GM12801 (cell line): ENCODE measurements around the gene COQ9.

Source experiments
- TF ChIP-seq, protein P1 (sequence below): IDR thresholded peaks from one replicate; pipeline ENCODE4 v1.5.1; 2011; ENCODE audit warnings: control low read depth; ENCODE audit not compliant: insufficient read length; ENCODE audit errors: extremely low read depth

Gene COQ9

DNA sequence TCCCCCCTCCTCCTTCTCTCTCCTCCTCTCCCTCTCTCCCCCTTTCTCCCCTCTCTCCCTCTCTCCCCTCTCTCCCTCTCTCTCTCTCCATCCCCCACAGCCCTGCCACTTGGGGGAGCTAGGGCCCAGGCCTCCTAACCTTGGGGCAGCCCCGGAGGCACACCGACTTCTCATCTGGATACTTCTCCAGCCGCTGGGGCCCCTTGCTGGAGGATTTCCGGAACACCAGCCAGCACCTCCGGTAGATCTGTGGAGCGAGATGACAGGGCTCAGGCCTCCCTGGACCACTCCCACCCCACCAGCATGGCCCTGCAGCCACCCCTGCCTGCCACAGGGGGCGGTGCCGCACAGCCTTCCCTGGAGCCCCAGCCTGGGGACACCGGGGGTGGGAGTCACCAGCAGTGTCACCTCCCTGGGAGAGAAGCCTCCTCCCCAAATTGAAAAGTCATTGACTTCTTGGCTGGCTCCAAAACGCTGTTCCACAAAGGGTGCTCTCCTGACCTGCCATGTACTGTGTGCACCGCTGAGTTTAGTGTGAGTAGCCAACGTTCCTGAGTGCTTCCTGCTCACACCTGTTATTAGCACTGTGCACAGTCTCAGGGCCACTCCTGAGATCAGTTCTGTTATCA lies 28.5 kb downstream of the COQ9 start:
- TF ChIP-seq, protein P1, sequence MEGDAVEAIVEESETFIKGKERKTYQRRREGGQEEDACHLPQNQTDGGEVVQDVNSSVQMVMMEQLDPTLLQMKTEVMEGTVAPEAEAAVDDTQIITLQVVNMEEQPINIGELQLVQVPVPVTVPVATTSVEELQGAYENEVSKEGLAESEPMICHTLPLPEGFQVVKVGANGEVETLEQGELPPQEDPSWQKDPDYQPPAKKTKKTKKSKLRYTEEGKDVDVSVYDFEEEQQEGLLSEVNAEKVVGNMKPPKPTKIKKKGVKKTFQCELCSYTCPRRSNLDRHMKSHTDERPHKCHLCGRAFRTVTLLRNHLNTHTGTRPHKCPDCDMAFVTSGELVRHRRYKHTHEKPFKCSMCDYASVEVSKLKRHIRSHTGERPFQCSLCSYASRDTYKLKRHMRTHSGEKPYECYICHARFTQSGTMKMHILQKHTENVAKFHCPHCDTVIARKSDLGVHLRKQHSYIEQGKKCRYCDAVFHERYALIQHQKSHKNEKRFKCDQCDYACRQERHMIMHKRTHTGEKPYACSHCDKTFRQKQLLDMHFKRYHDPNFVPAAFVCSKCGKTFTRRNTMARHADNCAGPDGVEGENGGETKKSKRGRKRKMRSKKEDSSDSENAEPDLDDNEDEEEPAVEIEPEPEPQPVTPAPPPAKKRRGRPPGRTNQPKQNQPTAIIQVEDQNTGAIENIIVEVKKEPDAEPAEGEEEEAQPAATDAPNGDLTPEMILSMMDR: no peak

DNA sequence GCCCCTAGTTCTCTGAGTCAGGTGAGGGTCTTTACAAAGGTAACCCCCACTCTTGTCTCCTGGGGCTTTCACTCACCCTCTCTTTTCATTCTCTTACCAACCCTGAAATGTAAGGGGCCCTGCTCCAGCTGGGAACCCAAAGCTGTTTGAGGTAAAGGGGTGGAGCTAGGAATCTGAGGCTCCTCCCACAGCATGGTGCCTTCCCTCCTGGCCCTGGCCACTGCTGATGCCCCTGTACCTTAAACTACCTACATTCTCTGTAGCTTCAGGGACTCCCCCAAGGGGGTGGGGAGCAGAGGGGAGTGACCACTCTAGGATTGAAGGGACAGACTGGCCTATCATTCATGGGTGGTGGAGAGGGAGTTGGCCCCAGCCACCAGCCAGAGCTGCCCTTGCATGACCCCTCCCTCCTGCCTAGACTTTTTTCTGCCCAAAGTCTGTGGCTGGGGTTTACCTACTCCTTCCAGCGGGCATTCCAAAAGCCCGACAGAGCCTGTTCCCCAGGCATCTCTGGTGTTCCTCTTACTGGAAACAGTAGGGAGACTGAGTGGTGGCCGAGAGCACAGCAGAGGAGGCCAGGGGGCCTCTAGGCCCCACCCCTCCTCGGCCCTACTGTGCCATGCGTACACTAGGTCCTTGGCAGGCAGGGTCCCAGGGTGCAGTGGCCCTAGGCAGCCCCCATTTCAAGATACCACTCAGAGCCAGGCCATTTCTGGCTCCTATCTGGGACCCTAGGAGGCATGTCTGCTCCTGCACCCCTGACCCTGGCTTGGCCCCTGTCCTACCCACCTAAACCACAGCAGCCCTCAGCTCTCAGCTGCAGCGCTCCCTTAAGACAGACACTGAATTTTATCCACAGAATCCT lies 29.5 kb downstream of the COQ9 start:
- TF ChIP-seq, protein P1: no peak

DNA sequence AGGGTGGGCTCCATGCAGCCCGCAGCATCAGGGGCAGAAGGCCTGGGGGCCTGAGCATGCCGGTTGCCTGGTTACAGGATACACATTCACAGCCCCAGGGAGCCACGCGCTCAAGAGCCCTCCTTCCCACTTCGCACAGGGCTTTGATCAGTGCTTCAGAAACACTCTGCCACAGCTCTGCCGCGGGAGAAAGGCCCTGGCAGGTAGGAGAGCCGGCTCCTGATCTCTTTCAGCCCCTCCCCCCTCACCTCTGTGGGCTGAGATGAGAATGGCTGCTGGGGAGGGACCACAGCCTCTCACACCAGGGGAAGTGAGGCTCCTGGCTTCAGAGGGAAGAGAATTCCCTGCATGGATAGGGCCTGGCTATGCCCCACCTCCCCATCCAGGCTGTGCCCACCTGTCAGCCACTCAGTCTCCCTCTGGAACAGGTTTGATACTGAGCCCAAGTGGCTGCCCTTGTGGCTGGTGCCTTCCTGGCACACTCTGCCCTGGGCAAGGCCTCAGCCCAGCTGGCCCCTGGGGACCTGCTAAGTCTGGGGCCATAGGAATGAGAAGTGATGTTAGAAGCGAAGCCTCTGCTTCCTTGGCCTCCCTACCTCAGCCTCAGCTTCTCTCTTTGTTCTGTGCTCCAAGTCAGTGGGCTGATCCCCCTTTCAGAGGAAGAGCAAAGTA lies 30.4 kb downstream of the COQ9 start:
- TF ChIP-seq, protein P1: no peak

DNA sequence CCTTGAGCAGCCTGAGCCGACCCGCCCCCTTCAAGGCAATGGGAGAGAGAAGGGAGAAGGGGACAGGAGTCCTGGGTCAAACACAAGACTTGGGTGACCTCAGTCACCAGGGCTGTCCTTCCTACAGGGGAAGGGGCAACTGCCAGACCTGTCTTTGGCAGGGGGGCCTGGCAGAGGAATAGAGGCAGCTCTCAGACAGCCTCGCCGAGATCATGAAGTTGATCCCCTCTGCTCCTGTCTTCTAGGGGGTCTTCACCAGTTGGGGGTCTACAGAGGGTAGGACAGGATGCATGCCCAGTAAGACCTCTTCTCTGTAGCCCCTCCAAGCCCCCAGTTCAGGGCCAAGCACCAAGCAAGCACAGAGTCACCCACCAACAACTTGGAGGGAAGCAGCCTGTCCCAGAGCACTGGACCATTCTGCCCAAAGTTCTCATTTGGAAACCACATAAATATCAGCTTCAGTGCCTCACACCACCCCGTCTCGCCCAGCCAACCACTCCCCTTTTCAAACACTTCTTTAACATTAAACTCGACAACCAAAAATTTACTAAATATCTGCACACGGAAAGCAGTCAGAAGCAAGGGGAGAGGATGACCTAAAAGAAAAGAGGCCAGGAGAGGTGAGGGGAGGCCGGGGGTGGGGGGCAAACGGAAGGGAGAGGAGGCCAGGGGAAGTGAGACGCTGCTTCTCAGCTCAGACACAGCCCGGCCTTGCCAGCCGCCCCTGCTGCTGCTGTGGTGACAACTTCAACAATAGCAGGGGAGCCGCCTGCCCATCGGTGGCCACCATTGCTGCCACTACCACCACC lies 31.3 kb downstream of the COQ9 start:
- TF ChIP-seq, protein P1: no peak

DNA sequence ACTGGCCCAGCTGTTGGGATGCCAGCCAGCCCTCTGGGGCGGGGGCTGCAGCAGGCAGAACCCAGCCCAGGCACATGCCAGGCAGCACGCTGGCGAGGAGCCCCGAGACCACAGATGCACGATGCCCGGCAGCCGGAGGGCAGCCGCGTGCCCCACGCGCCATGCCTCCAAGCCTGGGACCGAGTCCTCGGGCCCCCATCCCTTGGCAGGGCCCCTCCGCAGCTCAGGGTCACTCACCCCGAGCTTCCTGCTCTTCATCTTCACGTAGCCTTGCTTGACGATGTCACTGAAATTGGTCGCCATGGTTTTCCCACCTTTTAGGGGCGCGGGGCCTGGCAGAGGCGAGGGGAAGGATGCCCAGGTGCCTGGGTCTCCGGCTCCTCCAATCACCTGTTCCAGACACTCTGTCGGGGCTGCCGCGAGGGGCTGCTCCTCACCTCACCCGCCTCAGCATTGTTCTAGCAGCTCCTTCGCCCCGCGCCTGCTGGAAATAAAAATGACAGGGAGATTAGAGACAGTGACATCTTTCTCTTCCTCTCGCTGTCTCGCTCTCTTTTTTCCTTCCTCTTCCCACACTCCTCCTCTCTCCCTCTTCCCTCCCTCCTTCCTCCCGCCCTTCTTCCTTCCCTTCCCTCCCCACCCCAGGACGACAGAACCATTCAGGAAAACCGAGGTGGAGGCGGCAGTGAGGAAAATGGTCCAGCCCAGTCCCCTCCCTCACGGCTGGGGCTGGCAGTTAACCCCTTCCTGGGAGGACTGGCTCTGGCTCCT lies 32.1 kb downstream of the COQ9 start:
- TF ChIP-seq, protein P1: no peak

DNA sequence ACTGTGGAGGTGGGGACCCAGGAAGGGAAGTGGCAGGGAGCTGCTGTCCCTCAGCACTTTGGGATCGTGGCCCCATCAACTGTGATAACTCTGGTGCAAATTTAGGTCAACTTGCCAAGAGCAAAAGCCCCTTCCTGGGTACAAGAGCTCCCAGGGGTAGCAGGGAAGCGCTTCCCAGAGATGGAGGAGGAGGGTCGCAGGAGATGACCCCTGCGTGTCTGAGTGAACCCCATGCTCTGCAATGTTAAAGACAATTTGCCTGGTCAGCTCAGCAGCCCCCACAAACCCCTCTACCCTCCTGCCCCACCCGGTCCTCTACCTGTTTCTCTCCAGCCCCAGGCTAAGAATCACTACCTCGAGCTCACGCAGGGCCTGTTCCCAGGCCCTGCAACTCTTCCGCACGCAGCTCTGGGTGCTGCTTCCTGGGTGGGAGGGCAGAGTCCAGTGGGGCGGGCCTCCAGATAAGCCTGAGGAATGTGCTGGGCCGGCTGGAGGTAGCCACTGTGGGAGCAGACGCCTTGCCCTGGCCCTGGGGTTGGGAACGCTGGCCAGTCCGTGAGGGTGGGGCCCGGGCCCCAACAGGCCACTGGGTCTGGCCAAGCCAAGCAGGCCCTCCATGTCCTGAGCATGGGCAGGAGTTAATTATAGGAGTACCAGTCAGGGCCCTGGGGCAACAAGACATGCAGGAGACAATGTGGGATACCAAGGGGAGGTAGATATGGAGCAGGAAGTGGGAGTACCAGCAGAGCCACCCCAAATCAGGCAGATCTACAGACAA lies 32.9 kb downstream of the COQ9 start:
- TF ChIP-seq, protein P1: no peak
